ENCODE data around the gene COG5.

GRCh38 chr7:107277331-107277730 is 286.4 kb downstream of the COG5 start:
- TF ChIP-seq CTCF (conservative IDR thresholded peaks at IDR 0.05; ENCODE audit: low read depth, low read length) (no peak), EZH2 (IDR thresholded peaks at IDR 0.05; ENCODE audit: borderline replicate concordance, low read depth, low read length, poor library complexity, severe bottlenecking) (no peak)
